ENCODE data around the gene LGALS4.
"Not testable (repeated sequence)": the region's sequence is repeated elsewhere in the genome, so short reads cannot be mapped to it uniquely, and the experiment has no call there.

The LGALS4 gene

GRCh38 chr19:38821230-38821825 is 8.6 kb upstream of the LGALS4 start:
- DNase-seq (ENCODE audit: low spot score) = not testable (repeated sequence)

GRCh38 chr19:38819231-38819920 is 6.6 kb upstream of the LGALS4 start:
- DNase-seq (ENCODE audit: low spot score) = no peak

GRCh38 chr19:38817081-38817480 is 4.3 kb upstream of the LGALS4 start:
- DNase-seq (ENCODE audit: low spot score) = no peak

GRCh38 chr19:38816131-38816750 is 3.5 kb upstream of the LGALS4 start:
- no peak for DNase-seq (ENCODE audit: low spot score)

GRCh38 chr19:38815059-38816001 is 2.6 kb upstream of the LGALS4 start:
- no peak for DNase-seq (ENCODE audit: low spot score)

GRCh38 chr19:38813932-38814331 is 1.2 kb upstream of the LGALS4 start:
- not testable (repeated sequence) for DNase-seq (ENCODE audit: low spot score)

GRCh38 chr19:38813323-38813722 is 578 bp upstream of the LGALS4 start:
- no peak for DNase-seq (ENCODE audit: low spot score)

GRCh38 chr19:38812009-38812840 is 520 bp downstream of the LGALS4 start:
- DNase-seq (ENCODE audit: low spot score) = no peak

GRCh38 chr19:38809592-38810252 is 3.0 kb downstream of the LGALS4 start:
- DNase-seq (ENCODE audit: low spot score) = no peak

GRCh38 chr19:38808741-38809140 is 4.0 kb downstream of the LGALS4 start:
- DNase-seq (ENCODE audit: low spot score) = no peak

GRCh38 chr19:38807374-38808098 is 5.2 kb downstream of the LGALS4 start:
- DNase-seq (ENCODE audit: low spot score) = not testable (repeated sequence)

GRCh38 chr19:38806371-38806770 is 6.4 kb downstream of the LGALS4 start:
- no peak for DNase-seq (ENCODE audit: low spot score)

GRCh38 chr19:38805180-38805579 is 7.6 kb downstream of the LGALS4 start:
- DNase-seq (ENCODE audit: low spot score) = peak; percentile 97

GRCh38 chr19:38803543-38803942 is 9.2 kb downstream of the LGALS4 start:
- no peak for DNase-seq (ENCODE audit: low spot score)

GRCh38 chr19:38801359-38802095 is 11.2 kb downstream of the LGALS4 start:
- no peak for DNase-seq (ENCODE audit: low spot score)

- DNase-seq (ENCODE audit: low spot score) = no peak
Measured at GRCh38 chr19:38800577-38801347, 12.0 kb downstream of the LGALS4 start.

- DNase-seq (ENCODE audit: low spot score) = no peak
Measured at GRCh38 chr19:38799104-38799503, 13.6 kb downstream of the LGALS4 start.

GRCh38 chr19:38797781-38798180 is 15.0 kb downstream of the LGALS4 start:
- not testable (repeated sequence) for DNase-seq (ENCODE audit: low spot score)

GRCh38 chr19:38796154-38796553 is 16.6 kb downstream of the LGALS4 start:
- DNase-seq (ENCODE audit: low spot score) = no peak

Measured in kidney capillary endothelial cell (primary cell).